Uterine smooth muscle cell (primary cell): ENCODE data around the gene R3HCC1L. TPM values are rescaled to one million over a fixed set of nuclear protein-coding genes. Genes with fewer than 3 reads are reported as not detected.

Experiments
- total RNA-seq: library from RNA; depleted of rRNA; stranded (reverse); fragments of >200 nt; gene quantifications from 2 replicates; pipeline ENCODE4 v1.2.3, GENCODE V29; 2014

Gene R3HCC1L
- 16.0 and 16.9 TPM in 2 replicates for total RNA-seq

DNA sequence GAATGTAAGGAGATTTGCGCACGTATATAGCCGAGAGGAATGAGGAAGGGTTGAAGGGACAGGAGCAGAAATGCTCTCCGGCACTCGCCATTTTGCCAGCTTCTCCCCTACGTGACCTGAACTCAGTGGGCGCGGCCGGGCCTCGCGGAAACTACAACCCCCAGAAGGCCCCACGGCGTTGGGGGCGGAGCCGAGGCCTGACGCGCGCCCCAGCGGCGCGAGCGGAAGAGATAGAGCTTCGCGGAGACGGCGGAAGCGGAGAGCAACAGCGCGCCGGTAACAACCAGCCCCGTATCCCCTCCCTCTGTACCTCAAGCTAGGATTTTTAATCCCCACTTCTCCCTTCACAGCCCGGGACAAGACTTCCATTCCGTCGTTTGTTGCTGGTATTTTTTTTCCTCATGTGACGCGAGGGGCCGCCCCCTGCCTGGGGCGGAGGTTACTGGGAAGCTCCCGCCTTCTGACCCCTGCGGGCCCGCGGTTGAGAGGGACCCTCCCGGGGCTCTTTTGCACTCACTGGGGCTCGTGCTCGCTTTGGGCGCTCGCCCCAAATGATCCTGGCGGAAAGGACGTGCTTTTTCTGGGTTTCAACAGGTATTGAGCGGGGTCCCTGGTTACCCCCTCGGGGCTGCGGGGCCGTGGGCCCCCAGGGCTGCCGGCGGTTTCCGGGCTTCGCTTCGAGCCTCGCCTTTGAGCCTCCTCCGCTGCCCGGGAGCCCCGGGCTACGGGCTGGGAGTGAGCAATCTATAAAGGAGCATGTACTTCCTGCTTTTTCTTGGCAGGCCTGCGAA, at the start of gene R3HCC1L:
R3HCC1L (plus strand) TSS at position 227 of the 791 bp plus-strand sequence. CDS start 73,458 bp downstream, outside the sequence.

GRCh38 chr10:98267894-98268693, 133.6 kb downstream of the R3HCC1L start, which contains the start of gene LOXL4:
TSS of gene LOXL4 (minus strand) at chr10:98268194. CDS start at chr10:98263019, 5,175 bp downstream.

Other genes with a start within 250 kb of the R3HCC1L start
- not detected in 2 replicates for gene CRTAC1, start 104.0 kb upstream of the R3HCC1L start, total RNA-seq
- 39.8 and 129 TPM in 2 replicates for gene LOXL4, start 133.5 kb downstream of the R3HCC1L start, total RNA-seq